NCI-H2227 treated with DMSO at 0.1 percent for 48 hours (cell line): ENCODE data around the gene EFHD2.
"Not testable (repeated sequence)": the region's sequence is repeated elsewhere in the genome, so short reads cannot be mapped to it uniquely, and the experiment has no call there.

Experiments used
- DNase-seq: peaks from one replicate; lab custom pipeline; 2025; lab: John Stamatoyannopoulos, UW

Gene EFHD2

GRCh38 chr1:15430787-15431570, 21.3 kb downstream of the EFHD2 start:
- DNase-seq, result peak; percentile 17

GRCh38 chr1:15431571-15431948, 21.9 kb downstream of the EFHD2 start:
- no peak for DNase-seq

- DNase-seq, result no peak
Measured at GRCh38 chr1:15432324-15432723, 22.6 kb downstream of the EFHD2 start.

GRCh38 chr1:15433471-15433870, 23.8 kb downstream of the EFHD2 start:
- DNase-seq, result no peak

GRCh38 chr1:15434739-15435138, 25.1 kb downstream of the EFHD2 start:
- DNase-seq, result not testable (repeated sequence)

GRCh38 chr1:15435239-15436077, 25.8 kb downstream of the EFHD2 start:
- DNase-seq, result no peak

GRCh38 chr1:15436881-15437442, 27.3 kb downstream of the EFHD2 start:
- no peak for DNase-seq

- no peak for DNase-seq
Measured at GRCh38 chr1:15439325-15439724, 29.6 kb downstream of the EFHD2 start.

- no peak for DNase-seq
Measured at GRCh38 chr1:15440357-15440756, 30.7 kb downstream of the EFHD2 start.

GRCh38 chr1:15441247-15441646, 31.6 kb downstream of the EFHD2 start:
- DNase-seq, result no peak

- no peak for DNase-seq
Measured at GRCh38 chr1:15442119-15442518, 32.4 kb downstream of the EFHD2 start.

GRCh38 chr1:15442759-15443158, 33.1 kb downstream of the EFHD2 start:
- no peak for DNase-seq

- no peak for DNase-seq
Measured at GRCh38 chr1:15443281-15443680, 33.6 kb downstream of the EFHD2 start.

- no peak for DNase-seq
Measured at GRCh38 chr1:15444468-15445389, 35.0 kb downstream of the EFHD2 start.

- DNase-seq, result no peak
Measured at GRCh38 chr1:15445390-15446122, 35.9 kb downstream of the EFHD2 start.

- no peak for DNase-seq
Measured at GRCh38 chr1:15446212-15446611, 36.5 kb downstream of the EFHD2 start.

- DNase-seq, result no peak
Measured at GRCh38 chr1:15448877-15449462, 39.3 kb downstream of the EFHD2 start.

GRCh38 chr1:15449567-15449966, 39.9 kb downstream of the EFHD2 start:
- no peak for DNase-seq

GRCh38 chr1:15451014-15451722, 41.5 kb downstream of the EFHD2 start:
- no peak for DNase-seq

- DNase-seq, result no peak
Measured at GRCh38 chr1:15452216-15452615, 42.5 kb downstream of the EFHD2 start.
